ENCODE measurements around the gene LIX1L.

Gene LIX1L

DNA sequence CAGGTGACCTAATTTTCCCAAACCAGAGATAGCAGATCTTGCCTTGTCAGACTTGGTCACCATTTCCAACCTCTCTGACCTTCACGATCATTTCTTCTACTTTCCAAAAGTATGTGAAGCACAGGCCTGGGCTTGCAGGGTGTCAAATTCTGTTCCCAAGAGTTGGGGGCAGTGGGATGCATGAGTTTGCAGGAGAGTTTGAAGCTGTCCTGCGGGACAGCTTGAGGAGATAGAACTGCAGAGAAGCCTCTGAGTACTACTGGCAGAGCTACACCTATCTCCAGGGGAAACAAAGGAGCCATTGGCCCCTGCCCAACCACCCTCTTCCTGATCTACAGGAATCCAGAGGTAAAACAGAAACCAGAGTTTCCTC is 27.3 kb upstream of the LIX1L start:
- DNase-seq = no peak

DNA sequence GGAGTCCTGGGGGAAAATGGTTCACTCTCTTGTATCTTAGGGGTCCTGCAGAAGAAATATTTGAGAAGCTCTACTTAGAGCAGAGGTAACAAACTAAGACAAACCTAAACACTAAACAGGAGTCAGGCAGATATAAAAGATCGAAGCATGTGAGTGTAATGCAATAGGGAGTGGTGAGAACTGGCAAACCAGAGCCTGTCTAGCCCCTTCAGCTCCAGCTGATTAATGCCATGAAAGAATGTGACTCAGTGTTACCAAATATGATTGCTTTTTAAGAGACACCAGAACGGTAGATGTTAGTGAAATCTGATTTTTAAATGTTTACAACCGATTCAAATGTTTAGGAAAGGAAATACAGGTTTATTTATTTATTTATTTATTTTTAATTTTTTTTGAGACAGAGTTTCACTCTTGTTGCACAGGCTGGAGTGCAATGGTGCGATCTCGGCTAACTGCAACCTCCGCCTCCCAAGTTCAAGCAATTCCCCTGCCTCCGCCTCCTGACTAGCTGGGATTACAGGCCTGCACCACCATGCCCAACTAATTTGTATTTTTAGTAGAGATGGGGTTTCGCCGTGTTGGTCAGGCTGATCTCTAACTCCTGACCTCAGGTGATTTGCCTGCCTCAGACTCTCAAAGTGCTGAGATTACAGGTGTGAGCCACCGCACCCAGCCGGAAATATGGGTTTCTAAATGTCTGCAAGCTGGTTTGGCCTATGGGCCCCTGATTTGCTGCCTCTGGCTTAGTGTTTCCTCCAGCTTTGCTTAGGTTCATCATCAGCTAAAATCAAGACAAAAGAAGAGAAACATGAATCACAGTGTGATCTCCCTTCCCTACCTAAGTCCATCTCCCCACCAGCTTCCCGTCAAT is 26.4 kb upstream of the LIX1L start:
- peak; percentile 62 for DNase-seq

GRCh38 chr1:145983206-145983675 is 25.4 kb upstream of the LIX1L start:
- no peak for DNase-seq

DNA sequence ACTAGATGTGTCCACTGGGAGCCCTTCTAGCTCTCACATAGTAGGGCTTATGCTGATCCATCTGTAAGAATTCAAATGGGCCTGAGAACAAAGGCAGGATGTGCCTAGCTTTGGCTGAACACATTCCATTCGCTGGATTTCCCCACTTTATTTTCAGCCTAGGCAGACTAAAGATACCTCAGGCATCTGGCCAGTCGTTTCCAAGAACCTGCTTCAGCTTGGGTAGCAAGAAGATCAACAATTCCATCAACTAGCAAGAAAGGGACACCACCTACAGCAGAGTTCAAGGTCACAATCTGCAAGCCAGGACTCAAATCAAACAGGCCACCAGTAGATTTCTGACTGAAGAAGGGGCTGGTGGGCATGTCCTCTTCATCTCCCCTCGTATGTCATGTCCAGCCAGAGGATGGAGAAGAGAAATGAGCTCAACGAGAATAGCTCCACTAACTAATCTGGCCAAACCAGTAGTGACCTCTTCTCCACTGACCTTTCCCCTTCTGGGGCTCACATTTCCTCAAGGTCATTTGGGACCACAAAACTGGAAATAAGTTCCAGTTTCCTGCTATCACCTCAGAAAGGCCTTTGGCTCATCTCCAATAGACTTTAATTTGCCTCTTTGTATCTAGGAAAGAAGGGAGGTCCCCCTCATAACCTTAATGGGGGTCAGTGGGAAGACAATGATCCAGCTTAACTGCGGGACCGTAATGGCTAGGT is 24.4 kb upstream of the LIX1L start:
- DNase-seq = no peak

- DNase-seq = no peak
Observed at GRCh38 chr1:145980457-145980994, 22.7 kb upstream of the LIX1L start.

DNA sequence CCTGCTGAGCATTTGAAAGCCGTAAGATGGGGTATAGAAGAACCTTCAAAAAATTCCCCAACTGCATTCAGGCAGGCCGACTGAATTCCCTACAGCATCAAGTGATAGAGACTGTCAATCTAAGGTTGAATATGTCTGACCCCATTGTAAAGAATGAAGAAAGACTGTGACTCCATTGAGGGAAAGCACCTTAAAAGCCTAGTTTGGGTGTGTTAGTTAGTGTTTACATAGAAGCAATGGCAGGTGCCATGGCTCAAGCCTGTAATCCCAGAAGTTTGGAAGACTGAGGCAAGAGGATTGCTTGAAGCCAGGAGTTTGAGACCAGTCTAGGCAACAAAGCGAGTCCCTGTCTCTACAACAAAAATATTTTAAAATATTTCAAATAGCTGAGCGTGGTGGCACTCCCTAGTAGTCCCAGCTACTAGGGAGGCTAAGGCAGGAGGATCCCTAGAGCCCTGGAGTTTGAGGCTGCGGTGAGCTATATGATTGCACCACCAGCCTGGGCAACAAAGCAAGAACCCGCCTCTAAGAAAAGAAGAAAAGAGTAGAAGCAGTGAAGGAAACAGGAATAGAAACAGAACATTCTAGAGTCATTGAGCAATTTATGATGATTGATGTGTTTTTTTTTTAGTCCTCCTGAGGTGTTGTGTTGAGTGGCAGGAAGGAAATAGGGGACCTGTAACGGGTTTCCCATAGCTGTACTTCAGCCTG is 22.1 kb upstream of the LIX1L start:
- DNase-seq = peak; percentile 38

DNA sequence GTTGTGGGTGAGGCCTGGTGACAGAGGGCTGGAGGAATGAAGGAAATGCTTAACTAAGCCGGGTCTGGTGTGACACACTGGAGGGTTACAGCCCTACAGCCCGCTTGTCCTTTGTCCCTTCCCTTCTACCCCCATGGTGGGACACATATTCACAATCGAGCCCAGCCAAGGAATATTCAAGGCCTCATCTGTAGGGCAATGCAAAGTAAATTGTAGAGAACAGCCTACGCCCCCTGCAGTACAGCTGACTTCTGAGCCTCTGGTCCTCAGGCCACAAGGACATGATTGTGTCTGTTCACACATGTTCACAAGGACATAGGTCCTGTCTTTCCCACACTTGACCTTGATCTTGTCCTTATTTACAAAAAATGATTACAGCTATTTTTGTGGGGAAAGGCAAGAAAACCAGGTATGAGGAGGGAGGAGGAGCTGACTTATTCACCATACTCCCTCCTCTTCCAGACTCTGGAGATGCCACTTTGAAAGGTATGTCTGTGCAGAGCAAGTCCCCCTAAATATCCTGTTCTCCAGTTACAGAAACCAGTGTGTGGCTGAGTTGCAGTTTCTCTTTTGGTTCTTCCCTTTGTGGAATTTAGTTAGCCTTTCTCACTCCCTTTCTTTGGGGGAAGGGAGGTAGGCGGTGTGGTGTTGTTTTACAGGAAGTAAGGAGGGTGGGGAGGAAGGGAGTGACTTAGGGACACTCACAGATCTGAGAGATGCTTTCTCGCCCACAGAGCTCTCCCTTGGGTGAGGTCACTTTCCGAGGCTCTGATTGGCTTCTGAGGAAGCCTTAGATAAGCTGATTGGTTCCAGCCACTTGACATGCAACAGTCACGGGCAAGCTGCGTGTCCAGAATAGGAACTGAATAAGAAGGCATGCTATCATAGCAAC is 21.3 kb upstream of the LIX1L start:
- DNase-seq = peak; percentile 79

DNA sequence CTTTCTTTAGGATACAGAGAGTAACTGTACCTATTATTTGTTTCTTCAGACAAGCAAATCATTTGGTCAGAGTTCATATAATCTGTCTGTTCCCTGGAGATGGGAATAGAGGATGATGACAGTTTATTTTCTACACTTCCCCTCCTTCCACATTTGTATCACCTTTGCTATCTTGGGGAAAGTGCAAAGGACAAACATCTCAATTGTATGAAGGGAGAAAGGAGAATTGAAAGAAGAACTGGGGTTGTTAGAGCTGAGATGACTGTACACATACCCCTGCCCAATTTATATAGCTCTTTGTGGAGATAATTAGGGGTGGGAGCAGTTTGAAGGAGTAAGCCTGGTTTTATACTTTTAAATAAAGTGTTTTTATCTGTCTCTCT is 20.6 kb upstream of the LIX1L start:
- no peak for DNase-seq

GRCh38 chr1:145977486-145978470 is 20.0 kb upstream of the LIX1L start:
- DNase-seq = peak; percentile 85

- no peak for DNase-seq
Observed at GRCh38 chr1:145977016-145977415, 19.2 kb upstream of the LIX1L start.

GRCh38 chr1:145975216-145975615 is 17.4 kb upstream of the LIX1L start:
- DNase-seq = no peak

DNA sequence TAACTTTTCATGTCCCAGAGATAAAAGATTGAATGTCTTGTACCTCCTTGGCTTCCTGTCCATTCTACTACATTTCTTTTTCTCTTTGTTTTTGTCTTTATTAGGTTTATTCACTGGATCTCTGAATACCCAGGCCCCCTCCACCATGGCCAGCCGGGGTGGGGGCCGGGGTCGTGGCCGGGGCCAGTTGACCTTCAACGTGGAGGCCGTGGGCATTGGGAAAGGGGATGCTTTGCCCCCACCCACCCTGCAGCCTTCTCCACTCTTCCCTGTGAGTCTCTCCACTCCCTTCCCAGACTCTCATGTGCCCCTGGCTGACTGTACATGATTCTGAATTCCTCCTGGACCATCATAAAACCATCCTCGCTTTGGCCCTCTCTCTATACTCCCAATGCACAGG is 16.9 kb upstream of the LIX1L start:
- DNase-seq = no peak

DNA sequence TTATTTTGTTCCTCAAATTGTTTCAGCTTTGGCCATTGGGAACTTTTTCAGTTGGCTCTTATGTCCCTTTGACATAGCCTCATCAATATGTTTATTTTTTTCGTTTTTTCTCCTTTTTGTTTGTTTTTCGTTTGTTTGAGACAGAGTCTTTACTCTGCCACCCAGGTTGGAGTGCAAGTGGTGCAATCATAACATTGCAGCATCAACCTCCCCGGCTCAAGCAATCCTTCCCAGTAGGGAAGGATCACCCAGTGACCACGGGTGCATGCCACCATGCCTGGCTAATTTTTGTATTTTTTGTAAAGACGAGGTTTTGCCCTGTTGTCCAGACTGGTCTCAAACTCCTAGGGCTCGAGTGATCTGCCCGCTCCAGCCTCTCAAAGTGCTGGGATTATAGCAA is 14.8 kb upstream of the LIX1L start:
- DNase-seq = no peak

- no peak for DNase-seq
Observed at GRCh38 chr1:145967288-145967687, 9.5 kb upstream of the LIX1L start.

- no peak for DNase-seq
Observed at GRCh38 chr1:145965119-145965744, 7.4 kb upstream of the LIX1L start.

- DNase-seq = peak; percentile 93
Observed at GRCh38 chr1:145964328-145965118, 6.7 kb upstream of the LIX1L start, which contains the start of the genes ANKRD34A and POLR3GL. TSS of gene ANKRD34A (minus strand) at chr1:145964575. CDS start at chr1:145961759, 2,816 bp downstream. TSS of gene POLR3GL (plus strand) at chr1:145964690. CDS start at chr1:145974866, 10,176 bp downstream.

- no peak for DNase-seq
Observed at GRCh38 chr1:145963265-145964019, 5.6 kb upstream of the LIX1L start.
